Measurements from ENCODE around the gene ZCRB1.

Gene ZCRB1

DNA sequence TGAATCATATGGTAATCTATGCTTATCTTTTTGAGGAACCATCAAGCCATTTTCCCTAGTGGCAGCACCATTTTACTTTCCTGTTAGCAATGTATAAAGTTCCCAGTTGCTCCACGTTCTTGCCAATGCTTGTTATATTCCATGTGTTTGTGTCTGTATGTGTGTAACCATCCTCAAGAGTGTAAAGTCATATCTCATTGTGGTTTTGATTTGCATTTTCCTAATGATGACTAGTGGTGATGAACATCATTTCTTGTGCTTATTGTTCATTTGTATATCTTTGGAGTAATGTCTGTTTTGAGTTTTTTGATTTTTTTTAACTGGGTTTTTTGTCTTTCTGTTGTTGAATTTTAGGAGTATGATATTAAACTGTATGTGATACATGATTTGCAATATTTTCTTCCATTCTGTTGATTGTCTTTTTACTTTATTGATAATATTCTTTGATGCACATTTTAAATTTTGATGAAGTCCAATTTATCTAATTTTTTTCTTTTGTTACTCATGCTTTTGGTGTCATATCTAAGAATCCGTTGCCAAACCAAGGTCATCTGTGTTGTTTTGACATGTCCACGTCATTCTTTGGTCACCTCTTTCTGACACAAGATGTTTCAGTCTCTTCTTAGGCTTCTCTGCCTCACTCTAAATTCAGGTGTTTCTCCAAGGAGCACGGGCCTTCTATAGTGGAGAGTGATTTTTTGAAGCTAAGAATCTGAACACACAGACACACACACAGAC is 36.2 kb upstream of the ZCRB1 start:
- ATAC-seq: no peak

DNA sequence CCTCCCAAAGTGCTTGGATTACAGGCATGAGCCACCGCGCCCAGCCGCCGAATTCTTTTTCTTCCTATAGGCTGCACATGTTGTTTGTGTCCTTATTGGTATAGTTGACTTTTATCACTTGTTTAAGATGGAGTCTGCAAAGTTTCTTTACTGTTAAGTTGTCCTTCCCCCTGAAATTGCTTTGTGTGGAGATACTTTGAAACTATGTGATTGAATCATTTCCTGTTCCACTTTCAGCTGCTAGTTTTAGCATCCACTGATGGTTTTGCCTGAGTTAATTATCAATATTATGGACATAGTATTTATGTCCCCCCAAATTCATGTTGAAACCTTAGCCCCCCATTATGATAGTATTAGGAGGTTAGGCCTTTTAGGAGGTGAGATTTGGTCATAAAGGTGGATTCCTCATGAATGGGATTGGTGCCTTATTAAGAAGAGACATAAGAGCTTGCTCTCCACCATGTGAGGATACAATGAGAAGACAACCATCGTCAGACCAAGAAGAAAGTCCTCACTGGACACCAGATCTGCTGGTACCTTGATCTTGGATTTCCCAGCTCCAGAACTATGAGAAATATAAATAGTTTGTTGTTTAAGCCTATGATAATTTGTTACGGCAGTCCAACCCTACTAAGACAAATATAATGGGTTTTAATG is 35.0 kb upstream of the ZCRB1 start:
- no peak for ATAC-seq

More for the DNA sequence above, 36.2 kb upstream of the ZCRB1 start:
- TF ChIP-seq TOX (CRISPR knock-in tag; IDR thresholded peaks at IDR 0.05; ENCODE audit: borderline replicate concordance): no peak
- TF ChIP-seq RARB (CRISPR knock-in tag; IDR thresholded peaks at IDR 0.05): no peak
- no peak for TF ChIP-seq TCF4 (CRISPR knock-in tag; IDR thresholded peaks at IDR 0.05; ENCODE audit: borderline replicate concordance)
- TF ChIP-seq ISL1 (CRISPR knock-in tag; IDR thresholded peaks at IDR 0.05): no peak
- no peak for TF ChIP-seq ZFP3 (CRISPR knock-in tag; IDR thresholded peaks at IDR 0.05)
- no peak for TF ChIP-seq ZC3H10 (CRISPR knock-in tag; IDR thresholded peaks at IDR 0.05)
- no peak for TF ChIP-seq ZNF8 (CRISPR knock-in tag; IDR thresholded peaks at IDR 0.05)
- no peak for TF ChIP-seq BACH2 (CRISPR knock-in tag; IDR thresholded peaks at IDR 0.05; ENCODE audit: borderline replicate concordance)
- TF ChIP-seq GLIS3 (CRISPR knock-in tag; IDR thresholded peaks at IDR 0.05): no peak
- TF ChIP-seq, protein P1, sequence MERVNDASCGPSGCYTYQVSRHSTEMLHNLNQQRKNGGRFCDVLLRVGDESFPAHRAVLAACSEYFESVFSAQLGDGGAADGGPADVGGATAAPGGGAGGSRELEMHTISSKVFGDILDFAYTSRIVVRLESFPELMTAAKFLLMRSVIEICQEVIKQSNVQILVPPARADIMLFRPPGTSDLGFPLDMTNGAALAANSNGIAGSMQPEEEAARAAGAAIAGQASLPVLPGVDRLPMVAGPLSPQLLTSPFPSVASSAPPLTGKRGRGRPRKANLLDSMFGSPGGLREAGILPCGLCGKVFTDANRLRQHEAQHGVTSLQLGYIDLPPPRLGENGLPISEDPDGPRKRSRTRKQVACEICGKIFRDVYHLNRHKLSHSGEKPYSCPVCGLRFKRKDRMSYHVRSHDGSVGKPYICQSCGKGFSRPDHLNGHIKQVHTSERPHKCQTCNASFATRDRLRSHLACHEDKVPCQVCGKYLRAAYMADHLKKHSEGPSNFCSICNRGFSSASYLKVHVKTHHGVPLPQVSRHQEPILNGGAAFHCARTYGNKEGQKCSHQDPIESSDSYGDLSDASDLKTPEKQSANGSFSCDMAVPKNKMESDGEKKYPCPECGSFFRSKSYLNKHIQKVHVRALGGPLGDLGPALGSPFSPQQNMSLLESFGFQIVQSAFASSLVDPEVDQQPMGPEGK (CRISPR knock-in tag; IDR thresholded peaks at IDR 0.05; ENCODE audit: borderline replicate concordance): no peak
- TF ChIP-seq, protein P2, sequence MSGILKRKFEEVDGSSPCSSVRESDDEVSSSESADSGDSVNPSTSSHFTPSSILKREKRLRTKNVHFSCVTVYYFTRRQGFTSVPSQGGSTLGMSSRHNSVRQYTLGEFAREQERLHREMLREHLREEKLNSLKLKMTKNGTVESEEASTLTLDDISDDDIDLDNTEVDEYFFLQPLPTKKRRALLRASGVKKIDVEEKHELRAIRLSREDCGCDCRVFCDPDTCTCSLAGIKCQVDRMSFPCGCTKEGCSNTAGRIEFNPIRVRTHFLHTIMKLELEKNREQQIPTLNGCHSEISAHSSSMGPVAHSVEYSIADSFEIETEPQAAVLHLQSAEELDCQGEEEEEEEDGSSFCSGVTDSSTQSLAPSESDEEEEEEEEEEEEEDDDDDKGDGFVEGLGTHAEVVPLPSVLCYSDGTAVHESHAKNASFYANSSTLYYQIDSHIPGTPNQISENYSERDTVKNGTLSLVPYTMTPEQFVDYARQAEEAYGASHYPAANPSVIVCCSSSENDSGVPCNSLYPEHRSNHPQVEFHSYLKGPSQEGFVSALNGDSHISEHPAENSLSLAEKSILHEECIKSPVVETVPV (CRISPR knock-in tag; IDR thresholded peaks at IDR 0.05): no peak

More for the DNA sequence above, 35.0 kb upstream of the ZCRB1 start:
- TF ChIP-seq CSDC2 (CRISPR knock-in tag; IDR thresholded peaks at IDR 0.05) (no peak), OSR1 (CRISPR knock-in tag; IDR thresholded peaks at IDR 0.05) (no peak), BACH2 (CRISPR knock-in tag; IDR thresholded peaks at IDR 0.05; ENCODE audit: borderline replicate concordance) (no peak), ZNF70 (CRISPR knock-in tag; IDR thresholded peaks at IDR 0.05) (no peak), ZNF8 (CRISPR knock-in tag; IDR thresholded peaks at IDR 0.05) (no peak), ISL1 (CRISPR knock-in tag; IDR thresholded peaks at IDR 0.05) (no peak), TCF4 (CRISPR knock-in tag; IDR thresholded peaks at IDR 0.05; ENCODE audit: borderline replicate concordance) (no peak), RARB (CRISPR knock-in tag; IDR thresholded peaks at IDR 0.05) (no peak), ZFP3 (CRISPR knock-in tag; IDR thresholded peaks at IDR 0.05) (no peak), ESRRG (CRISPR knock-in tag; IDR thresholded peaks at IDR 0.05) (no peak), GLIS3 (CRISPR knock-in tag; IDR thresholded peaks at IDR 0.05) (no peak), PPARA (CRISPR knock-in tag; IDR thresholded peaks at IDR 0.05; ENCODE audit: borderline replicate concordance) (no peak)
- TF ChIP-seq, protein P3, sequence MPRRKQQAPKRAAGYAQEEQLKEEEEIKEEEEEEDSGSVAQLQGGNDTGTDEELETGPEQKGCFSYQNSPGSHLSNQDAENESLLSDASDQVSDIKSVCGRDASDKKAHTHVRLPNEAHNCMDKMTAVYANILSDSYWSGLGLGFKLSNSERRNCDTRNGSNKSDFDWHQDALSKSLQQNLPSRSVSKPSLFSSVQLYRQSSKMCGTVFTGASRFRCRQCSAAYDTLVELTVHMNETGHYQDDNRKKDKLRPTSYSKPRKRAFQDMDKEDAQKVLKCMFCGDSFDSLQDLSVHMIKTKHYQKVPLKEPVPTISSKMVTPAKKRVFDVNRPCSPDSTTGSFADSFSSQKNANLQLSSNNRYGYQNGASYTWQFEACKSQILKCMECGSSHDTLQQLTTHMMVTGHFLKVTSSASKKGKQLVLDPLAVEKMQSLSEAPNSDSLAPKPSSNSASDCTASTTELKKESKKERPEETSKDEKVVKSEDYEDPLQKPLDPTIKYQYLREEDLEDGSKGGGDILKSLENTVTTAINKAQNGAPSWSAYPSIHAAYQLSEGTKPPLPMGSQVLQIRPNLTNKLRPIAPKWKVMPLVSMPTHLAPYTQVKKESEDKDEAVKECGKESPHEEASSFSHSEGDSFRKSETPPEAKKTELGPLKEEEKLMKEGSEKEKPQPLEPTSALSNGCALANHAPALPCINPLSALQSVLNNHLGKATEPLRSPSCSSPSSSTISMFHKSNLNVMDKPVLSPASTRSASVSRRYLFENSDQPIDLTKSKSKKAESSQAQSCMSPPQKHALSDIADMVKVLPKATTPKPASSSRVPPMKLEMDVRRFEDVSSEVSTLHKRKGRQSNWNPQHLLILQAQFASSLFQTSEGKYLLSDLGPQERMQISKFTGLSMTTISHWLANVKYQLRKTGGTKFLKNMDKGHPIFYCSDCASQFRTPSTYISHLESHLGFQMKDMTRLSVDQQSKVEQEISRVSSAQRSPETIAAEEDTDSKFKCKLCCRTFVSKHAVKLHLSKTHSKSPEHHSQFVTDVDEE (CRISPR knock-in tag; IDR thresholded peaks at IDR 0.05): no peak
- TF ChIP-seq, protein P1 (CRISPR knock-in tag; IDR thresholded peaks at IDR 0.05; ENCODE audit: borderline replicate concordance): no peak
- TF ChIP-seq, protein P4, sequence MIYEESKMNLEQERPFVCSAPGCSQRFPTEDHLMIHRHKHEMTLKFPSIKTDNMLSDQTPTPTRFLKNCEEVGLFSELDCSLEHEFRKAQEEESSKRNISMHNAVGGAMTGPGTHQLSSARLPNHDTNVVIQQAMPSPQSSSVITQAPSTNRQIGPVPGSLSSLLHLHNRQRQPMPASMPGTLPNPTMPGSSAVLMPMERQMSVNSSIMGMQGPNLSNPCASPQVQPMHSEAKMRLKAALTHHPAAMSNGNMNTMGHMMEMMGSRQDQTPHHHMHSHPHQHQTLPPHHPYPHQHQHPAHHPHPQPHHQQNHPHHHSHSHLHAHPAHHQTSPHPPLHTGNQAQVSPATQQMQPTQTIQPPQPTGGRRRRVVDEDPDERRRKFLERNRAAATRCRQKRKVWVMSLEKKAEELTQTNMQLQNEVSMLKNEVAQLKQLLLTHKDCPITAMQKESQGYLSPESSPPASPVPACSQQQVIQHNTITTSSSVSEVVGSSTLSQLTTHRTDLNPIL (CRISPR knock-in tag; IDR thresholded peaks at IDR 0.05; ENCODE audit: low read depth): no peak
- TF ChIP-seq, protein P5, sequence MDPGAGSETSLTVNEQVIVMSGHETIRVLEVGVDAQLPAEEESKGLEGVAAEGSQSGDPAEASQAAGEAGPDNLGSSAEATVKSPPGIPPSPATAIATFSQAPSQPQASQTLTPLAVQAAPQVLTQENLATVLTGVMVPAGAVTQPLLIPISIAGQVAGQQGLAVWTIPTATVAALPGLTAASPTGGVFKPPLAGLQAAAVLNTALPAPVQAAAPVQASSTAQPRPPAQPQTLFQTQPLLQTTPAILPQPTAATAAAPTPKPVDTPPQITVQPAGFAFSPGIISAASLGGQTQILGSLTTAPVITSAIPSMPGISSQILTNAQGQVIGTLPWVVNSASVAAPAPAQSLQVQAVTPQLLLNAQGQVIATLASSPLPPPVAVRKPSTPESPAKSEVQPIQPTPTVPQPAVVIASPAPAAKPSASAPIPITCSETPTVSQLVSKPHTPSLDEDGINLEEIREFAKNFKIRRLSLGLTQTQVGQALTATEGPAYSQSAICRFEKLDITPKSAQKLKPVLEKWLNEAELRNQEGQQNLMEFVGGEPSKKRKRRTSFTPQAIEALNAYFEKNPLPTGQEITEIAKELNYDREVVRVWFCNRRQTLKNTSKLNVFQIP (CRISPR knock-in tag; IDR thresholded peaks at IDR 0.05; ENCODE audit: borderline replicate concordance, low read depth): no peak
